ENCODE data around the gene KCNJ12.

The KCNJ12 gene

DNA sequence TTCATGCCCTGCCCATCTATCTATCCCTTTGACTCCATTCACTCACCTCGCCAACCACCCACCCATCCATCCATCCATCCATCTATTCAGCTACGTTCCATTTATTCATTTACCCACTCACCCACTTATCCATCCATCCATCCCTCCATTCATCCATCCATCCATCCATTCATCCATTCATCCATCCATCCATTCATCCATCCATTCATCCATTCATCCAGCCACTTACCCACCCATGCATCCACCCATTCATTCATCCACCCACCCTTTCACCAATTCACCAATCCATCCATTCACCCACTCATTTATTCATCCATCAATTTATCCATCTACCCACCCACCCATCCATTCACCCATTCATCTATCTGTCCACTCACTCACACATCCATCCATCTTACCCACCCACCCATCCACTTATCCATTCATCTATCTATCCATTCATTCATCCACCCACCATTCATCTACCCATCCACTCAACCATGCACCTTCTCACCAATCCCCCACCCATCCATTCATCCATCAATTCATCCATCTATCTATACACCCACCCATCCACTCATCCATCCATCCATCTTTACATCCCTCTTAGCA, 19.5 kb upstream of the KCNJ12 start:
- Histone ChIP-seq H3K9me3 (ENCODE audit: control insufficient read depth, insufficient read depth, low read length) (no peaks in the 10 kb centered on the region), H3K36me3 (ENCODE audit: insufficient read depth, low read length) (no peaks in the 10 kb centered on the region), H3K9ac (ENCODE audit: low read depth, low read length) (no peak overlapping the region), H3K4me1 (ENCODE audit: insufficient read depth, low read length) (peaks cover 17% of the 10 kb centered on the region)

DNA sequence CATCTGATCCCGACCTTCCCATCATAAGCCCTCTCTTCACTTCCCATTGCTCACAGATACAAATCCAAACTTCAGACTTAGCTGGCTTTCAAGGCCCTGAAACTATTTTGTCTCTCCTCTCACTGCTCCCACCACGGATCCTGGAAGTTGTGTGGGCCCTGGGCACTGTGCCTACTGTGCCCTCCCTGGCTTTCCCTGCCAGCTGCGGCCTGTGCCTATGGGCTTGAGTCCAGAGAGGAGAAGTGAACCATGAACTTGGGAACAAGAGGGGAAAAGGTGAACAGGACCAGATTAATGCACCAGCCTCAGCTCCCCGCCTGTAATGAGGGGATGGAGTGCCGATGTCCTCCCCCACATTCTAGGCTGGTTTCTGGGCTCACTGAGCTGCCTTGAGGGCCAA, 18.9 kb upstream of the KCNJ12 start:
- Histone ChIP-seq H3K36me3 (ENCODE audit: insufficient read depth, low read length) (no peaks in the 10 kb centered on the region), H3K9me3 (ENCODE audit: control insufficient read depth, insufficient read depth, low read length) (no peaks in the 10 kb centered on the region), H3K9ac (ENCODE audit: low read depth, low read length) (no peak overlapping the region), H3K4me1 (ENCODE audit: insufficient read depth, low read length) (peaks cover 17% of the 10 kb centered on the region)

DNA sequence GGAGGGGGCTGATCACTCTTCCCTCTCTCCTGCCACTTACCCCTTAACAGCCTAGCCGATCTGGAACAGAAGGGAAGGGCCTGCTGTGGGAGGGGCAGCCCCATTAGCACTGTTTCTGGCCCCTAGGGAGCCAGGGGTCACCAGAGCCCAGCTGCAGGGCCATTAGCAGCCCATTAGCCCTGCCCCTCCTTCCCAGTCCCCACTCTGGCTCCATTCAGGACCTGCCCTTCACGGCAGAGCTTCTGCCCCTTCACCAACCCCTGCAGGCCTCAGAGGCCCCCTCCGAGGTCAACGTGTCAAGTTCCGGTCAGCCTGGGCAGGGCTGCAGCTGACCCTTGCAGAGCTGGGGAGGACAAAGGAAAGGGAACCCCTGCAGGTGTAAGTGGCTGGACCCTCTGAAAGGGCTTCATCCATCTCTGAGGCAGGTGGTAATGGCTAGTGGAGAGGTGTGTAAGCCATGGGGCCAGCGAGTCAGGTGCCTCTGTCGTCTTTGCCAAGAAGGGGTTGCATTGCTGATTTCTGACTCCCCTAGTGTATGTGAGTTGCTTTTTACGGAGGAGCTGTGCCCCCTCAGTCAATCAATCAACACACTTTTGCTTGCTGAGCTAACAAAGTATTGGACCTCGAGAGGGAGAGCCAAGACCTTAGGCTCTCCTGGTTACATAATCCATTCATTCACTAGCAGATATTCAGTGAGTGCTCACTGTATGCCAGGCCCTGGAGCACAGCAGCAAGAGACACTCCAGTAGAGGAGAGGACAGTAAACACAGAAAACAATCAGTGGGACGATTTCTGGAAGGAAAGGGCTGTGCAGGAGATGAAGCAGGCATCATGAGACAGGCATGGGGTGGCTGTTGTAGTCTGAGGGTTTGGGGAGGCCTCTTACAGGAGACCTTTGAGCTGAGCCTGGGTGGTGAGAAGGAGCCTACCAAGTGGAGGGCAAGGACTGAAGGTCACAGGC, 18.2 kb upstream of the KCNJ12 start:
- no peaks in the 10 kb centered on the region for H3K9me3 ChIP-seq (ENCODE audit: control insufficient read depth, insufficient read depth, low read length)
- H3K36me3 ChIP-seq (ENCODE audit: insufficient read depth, low read length), result no peaks in the 10 kb centered on the region
- H3K4me1 ChIP-seq (ENCODE audit: insufficient read depth, low read length), result peaks cover 17% of the 10 kb centered on the region
- no peak overlapping the region for H3K9ac ChIP-seq (ENCODE audit: low read depth, low read length)

DNA sequence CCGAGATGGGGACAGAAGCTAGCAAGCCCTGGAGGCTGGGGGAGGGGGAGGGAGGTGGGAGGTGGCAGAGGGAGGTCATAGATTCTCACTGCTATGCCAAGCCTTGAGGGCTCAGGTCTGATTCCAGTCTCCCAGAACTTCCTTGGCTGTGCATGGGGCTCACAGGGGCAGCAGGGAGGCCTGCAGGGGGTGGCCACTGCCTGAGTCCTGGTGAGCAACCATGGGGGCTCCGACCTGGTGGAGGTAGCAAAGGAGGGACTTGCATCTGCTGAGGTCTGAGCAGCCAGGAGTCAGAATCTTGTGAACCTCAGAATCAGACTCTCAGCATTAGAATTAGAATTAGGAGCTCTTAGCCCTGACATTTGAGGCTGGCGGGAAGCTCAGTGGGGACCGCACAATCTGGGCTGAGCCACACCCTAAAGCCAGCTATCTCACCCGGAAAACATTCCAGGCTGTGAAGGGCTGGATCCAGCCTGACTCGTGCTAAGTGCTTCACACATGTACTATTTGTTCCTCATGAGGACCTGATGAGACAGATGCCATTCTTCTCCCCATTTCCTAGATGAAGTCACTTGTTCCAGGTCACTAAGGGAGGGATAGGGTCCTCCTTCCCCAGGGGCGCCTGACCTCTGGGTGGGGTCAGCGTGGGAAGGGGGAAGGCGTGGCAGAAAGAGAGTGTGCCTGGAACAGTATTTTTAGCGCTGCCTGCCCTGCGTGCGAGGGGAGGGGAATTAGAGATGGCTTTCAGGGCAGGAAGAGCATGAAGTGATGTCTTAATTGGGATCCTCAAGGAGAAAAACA, 17.3 kb upstream of the KCNJ12 start:
- Histone ChIP-seq H3K9me3 (ENCODE audit: control insufficient read depth, insufficient read depth, low read length) (no peaks in the 10 kb centered on the region), H3K36me3 (ENCODE audit: insufficient read depth, low read length) (no peaks in the 10 kb centered on the region), H3K4me1 (ENCODE audit: insufficient read depth, low read length) (peaks cover 17% of the 10 kb centered on the region), H3K9ac (ENCODE audit: low read depth, low read length) (no peak overlapping the region)

DNA sequence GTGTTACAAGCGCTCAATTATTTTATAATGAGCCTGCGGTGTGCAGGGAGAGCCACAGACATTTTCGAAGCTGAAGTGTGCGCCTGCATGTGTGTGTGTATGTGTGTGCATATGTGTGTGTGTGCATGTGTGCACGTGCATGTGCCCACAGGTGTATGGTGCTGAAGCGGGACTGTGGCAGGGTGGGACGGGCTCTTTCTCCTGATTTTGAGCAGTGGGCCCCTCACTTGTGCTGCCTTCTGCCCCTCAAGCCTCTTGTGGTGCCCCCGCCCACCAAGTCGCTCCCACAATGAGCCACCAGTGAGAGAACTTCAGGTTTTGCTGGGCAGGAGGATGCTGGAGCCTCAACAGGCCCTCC, 16.7 kb upstream of the KCNJ12 start:
- no peak overlapping the region for H3K9ac ChIP-seq (ENCODE audit: low read depth, low read length)
- no peaks in the 10 kb centered on the region for H3K36me3 ChIP-seq (ENCODE audit: insufficient read depth, low read length)
- H3K4me1 ChIP-seq (ENCODE audit: insufficient read depth, low read length), result peaks cover 17% of the 10 kb centered on the region
- H3K9me3 ChIP-seq (ENCODE audit: control insufficient read depth, insufficient read depth, low read length), result no peaks in the 10 kb centered on the region

DNA sequence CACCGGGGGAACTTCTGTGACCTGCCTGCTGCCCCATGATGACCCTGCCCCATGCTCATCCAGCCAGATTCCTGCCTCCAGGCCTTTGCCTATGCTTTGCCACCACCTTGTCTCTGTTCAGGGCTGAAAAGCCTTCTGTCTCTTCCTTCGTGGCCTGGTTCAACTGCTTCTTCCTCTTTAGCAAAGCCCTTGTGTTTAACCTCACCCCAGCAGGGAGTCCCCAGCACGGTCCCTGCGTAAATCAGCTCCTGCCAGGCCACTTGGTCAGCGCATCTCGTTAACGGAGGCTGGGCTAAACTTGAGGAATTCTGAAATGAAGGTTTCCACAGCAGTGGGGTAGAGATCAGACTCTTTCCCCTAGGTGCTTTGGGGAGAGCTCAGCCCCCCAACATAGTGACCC, 16.1 kb upstream of the KCNJ12 start:
- Histone ChIP-seq H3K9ac (ENCODE audit: low read depth, low read length) (no peak overlapping the region), H3K4me1 (ENCODE audit: insufficient read depth, low read length) (peaks cover 17% of the 10 kb centered on the region), H3K9me3 (ENCODE audit: control insufficient read depth, insufficient read depth, low read length) (no peaks in the 10 kb centered on the region), H3K36me3 (ENCODE audit: insufficient read depth, low read length) (no peaks in the 10 kb centered on the region)

DNA sequence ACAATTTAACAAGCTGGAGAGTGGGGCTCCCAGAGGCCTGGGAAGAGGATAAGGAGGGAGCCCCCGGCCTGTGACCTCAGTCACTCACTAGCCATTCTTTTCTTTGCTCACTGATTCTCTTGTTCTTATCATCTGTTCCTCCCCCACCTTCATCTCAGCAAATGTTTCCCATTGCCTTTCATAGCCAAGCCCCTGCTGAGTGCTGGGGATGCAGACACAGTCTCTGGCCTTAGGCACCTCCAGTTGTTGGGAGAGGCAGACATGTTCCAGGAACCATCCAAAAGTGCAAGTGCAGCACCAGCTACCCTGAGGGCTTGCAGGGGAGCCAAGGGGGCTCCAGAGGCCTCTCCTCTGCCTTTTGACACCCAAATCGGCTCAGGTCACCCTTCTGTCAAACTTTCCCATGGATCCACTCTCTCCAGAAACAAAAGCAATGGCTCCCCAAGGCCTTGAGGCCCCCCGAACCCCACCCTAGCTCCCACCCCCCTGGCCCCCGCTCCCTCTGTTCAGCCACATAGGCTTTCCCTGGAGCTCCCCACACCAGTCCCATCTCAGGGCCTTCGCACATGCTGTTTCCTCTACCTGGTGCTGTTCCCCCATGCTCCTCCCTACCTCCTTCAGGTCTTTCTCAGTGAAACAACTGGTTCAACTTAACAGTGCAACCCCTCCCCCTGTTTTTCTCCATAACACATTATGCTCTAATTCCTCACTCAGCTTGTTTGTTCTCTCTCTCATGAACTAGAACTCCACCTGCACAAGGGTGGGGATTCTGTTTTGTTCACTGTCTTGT, 14.9 kb upstream of the KCNJ12 start:
- no peaks in the 10 kb centered on the region for H3K36me3 ChIP-seq (ENCODE audit: insufficient read depth, low read length)
- H3K9me3 ChIP-seq (ENCODE audit: control insufficient read depth, insufficient read depth, low read length), result no peaks in the 10 kb centered on the region
- H3K9ac ChIP-seq (ENCODE audit: low read depth, low read length), result no peak overlapping the region
- peaks cover 17% of the 10 kb centered on the region for H3K4me1 ChIP-seq (ENCODE audit: insufficient read depth, low read length)

DNA sequence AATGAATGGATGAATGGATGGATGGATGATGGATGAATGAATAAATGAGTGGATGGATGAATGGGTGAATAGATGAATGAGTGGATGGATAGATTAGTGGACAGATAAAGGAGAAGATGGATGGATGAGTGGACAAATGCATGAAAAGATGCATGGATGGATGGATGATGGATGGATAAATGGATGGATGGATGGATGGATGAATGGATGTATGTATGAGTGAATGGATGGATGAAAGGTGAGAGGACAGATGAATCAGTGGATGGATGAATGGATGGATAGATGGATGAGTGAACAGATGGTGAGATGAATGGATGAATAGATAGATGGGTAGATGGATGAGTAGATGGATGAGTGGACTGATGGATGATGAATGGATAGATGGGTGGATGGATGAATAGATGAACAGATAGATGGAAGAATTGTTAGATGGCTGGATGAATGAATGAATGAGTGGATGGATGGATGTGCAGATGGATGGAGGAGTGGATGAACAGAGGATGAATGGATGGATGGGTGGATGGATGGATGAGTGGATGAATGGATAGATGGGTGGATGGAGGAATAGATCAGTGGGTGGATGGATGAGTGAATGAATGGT, 13.7 kb upstream of the KCNJ12 start:
- H3K9ac ChIP-seq (ENCODE audit: low read depth, low read length), result no peak overlapping the region
- no peaks in the 10 kb centered on the region for H3K36me3 ChIP-seq (ENCODE audit: insufficient read depth, low read length)
- H3K9me3 ChIP-seq (ENCODE audit: control insufficient read depth, insufficient read depth, low read length), result no peaks in the 10 kb centered on the region
- peaks cover 17% of the 10 kb centered on the region for H3K4me1 ChIP-seq (ENCODE audit: insufficient read depth, low read length)

DNA sequence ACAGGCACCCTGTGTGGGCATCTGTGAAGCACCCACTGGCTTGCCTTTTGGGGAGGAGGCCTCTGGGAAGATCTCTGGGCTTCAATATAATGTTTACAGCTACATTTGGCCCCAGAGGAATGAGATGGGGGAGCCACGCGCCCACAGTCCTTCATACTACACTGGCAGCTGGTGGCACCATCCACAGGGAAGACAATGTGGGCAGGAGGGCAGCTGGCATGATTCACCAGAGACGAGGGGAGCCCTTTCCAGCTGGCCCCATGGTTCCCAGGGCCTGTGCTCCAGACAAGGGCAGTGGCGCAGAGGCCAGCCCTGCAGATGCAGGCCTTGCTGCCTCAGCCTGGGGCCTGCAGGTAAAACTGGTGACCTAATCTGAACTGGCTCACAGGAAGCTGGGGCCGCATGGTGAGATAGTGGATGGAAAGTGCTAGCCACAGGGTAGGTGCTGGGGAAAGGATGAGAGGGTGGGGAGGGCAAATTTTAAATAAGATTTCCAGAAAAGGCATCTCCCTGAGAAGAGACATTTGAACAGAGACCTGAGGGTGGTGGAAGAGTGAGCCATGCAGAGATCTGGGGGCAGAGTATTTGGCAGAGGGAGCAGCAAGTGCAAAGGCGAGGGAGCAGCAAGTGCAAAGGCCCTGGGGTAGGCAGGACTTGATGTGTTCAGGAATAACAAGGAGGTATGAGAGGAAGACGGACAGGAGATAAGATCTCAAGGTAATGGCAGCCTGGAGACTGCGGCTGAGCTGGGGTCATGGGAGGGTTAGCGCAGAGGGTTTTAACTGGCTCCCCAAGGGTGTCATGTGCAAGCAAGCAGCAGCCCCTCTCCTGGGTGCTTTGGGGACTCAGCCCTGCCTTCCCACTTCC, 12.1 kb upstream of the KCNJ12 start:
- Histone ChIP-seq H3K36me3 (ENCODE audit: insufficient read depth, low read length) (no peaks in the 10 kb centered on the region), H3K9ac (ENCODE audit: low read depth, low read length) (no peak overlapping the region), H3K4me1 (ENCODE audit: insufficient read depth, low read length) (peaks cover 12% of the 10 kb centered on the region), H3K9me3 (ENCODE audit: control insufficient read depth, insufficient read depth, low read length) (no peaks in the 10 kb centered on the region)

DNA sequence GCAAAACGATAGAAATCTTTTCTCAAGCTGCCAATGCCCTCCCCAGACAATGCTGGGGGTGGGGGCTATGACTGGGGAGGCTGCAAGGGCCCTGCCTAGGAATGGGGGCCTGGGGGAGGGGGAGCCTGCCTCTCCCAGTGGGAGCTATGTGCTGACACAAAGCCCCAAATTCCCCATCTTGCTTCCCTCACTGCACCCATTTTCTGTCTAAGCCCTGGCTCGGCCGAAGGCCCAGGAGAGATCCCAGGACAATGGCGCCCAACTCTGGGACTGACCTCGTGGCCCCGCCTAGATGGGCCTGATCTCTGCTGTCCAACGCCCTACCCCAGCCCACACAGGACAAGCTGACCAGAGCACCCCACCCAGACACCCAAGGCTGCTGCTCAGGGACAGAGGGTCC, 11.1 kb upstream of the KCNJ12 start:
- peaks cover 7% of the 10 kb centered on the region for H3K4me1 ChIP-seq (ENCODE audit: insufficient read depth, low read length)
- no peaks in the 10 kb centered on the region for H3K36me3 ChIP-seq (ENCODE audit: insufficient read depth, low read length)
- no peak overlapping the region for H3K9ac ChIP-seq (ENCODE audit: low read depth, low read length)
- no peaks in the 10 kb centered on the region for H3K9me3 ChIP-seq (ENCODE audit: control insufficient read depth, insufficient read depth, low read length)

DNA sequence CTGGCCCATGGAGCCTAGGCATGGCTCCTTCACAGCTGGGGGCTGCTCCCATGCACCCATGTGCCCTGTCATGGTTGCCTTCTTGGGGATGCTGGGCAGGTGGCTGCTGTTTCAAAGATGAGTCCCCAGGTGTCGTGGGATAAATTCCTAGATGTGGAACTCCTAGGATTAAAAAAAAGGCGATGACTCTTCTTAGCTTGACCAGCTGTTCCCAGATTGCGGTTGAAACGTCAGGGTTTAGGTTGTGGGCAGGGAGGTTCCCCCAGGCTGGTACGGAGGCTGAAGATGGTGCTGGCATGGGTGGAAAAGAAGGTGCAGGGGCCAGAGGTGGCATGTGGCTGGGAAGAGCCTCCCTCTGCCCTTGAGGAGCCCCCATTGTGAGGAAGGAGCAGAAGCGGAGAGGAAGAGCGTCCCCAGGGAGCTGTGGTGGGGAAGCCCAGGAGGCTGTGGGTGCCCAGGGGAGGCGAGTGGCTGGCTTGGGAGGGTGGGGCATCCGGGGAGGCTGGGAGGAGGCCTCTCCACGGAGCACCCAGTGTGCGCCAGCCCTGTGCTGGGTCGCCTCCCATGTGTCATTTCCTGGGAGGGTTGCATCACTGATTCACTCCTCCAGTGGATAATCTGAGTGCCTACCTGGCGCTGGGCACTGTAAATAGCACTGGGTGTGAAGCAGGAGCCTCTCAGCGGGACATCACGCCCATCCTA, 7.5 kb upstream of the KCNJ12 start:
- Histone ChIP-seq H3K9ac (ENCODE audit: low read depth, low read length) (no peak overlapping the region), H3K9me3 (ENCODE audit: control insufficient read depth, insufficient read depth, low read length) (no peaks in the 10 kb centered on the region), H3K4me1 (ENCODE audit: insufficient read depth, low read length) (no peaks in the 10 kb centered on the region), H3K36me3 (ENCODE audit: insufficient read depth, low read length) (no peaks in the 10 kb centered on the region)

DNA sequence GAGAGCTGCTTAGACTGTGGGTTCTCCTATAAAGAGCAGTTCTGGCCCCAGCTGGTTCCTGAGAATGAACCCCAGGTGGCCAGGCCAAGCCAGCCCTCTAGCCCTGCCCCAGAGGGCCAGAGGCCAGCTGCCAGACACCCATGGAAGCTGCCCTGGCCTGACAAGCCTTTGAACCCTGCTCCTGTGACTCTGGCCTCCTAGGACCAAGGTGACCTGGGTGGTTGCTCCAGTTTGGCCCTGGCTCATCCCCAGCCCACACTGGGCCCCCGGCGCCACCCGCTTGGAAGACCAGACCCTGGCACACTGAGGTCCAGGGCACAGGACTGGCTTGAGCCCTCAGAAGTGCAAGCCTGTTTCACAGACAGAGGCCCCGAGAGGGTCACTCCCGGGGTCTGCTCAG, 6.8 kb upstream of the KCNJ12 start:
- no peaks in the 10 kb centered on the region for H3K4me1 ChIP-seq (ENCODE audit: insufficient read depth, low read length)
- H3K36me3 ChIP-seq (ENCODE audit: insufficient read depth, low read length), result no peaks in the 10 kb centered on the region
- H3K9me3 ChIP-seq (ENCODE audit: control insufficient read depth, insufficient read depth, low read length), result no peaks in the 10 kb centered on the region
- no peak overlapping the region for H3K9ac ChIP-seq (ENCODE audit: low read depth, low read length)

DNA sequence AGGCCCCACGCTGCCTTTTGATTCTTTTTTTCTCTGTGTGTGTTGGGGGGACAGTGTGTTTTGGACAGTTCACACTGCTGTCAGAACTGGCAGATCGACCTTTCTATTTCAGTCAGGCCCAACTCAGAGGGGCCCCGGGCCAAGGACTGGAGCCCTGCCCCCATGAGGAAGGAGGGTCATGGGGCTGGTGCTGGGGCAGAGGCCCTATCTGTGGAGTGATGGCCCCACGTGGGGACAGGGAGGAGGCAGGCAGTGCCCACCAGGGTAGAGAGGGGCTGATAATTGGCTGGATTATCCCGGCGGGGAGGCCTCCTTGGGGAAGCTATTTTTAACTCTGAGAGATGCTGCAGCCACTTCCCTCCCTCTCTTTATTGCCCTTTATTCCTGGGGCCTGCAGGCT, 5.7 kb upstream of the KCNJ12 start:
- no peaks in the 10 kb centered on the region for H3K9me3 ChIP-seq (ENCODE audit: control insufficient read depth, insufficient read depth, low read length)
- H3K36me3 ChIP-seq (ENCODE audit: insufficient read depth, low read length), result no peaks in the 10 kb centered on the region
- H3K9ac ChIP-seq (ENCODE audit: low read depth, low read length), result no peak overlapping the region
- no peaks in the 10 kb centered on the region; the same call in 1 of the 2 replicates for H3K4me1 ChIP-seq (ENCODE audit: insufficient read depth, low read length)
